HEK293 (cell line): ENCODE measurements around the gene PLEKHF1.

ENCODE experiments used
- CTCF ChIA-PET: fragments of 350-600 bp; formaldehyde crosslinking; extraction: SDS; loops from one replicate; lab custom pipeline; 2021; ENCODE audit warnings: antibody characterized with exemption; lab: Yijun Ruan, JAX
- POLR2A ChIA-PET: fragments of 300-600 bp; formaldehyde crosslinking; extraction: SDS; loops from one replicate; lab custom pipeline; 2020; ENCODE audit warnings: antibody characterized with exemption, inconsistent platforms; lab: Yijun Ruan, JAX
- H3K27ac ChIP-seq: fragments of 200-500 bp; sonication (Bioruptor generic); 2 replicates; pipeline ENCODE4 v1.5.1; 2014; ENCODE audit warnings: low read depth, low read length, control low read depth, inconsistent platforms; ENCODE audit errors: extremely low read depth
- H3K36me3 ChIP-seq, 2 experiments: fragments of 200-500 bp in 1 of 2; sonication (Bioruptor generic) in 1 of 2; 1 replicate in 1 of 2; 2 replicates in 1 of 2; pipeline ENCODE4 v1.5.1; 2014 to 2017; ENCODE audit warnings: inconsistent platforms in 2 of 2, low read length in 2 of 2; ENCODE audit not compliant: control insufficient read depth in 2 of 2, insufficient read depth in 1 of 2
- H3K4me1 ChIP-seq: fragments of 200-500 bp; sonication (Bioruptor generic); 2 replicates; pipeline ENCODE4 v1.5.1; 2014; ENCODE audit warnings: mild to moderate bottlenecking, low read length, inconsistent platforms; ENCODE audit not compliant: control insufficient read depth, insufficient read depth
- H3K4me3 ChIP-seq: 2 replicates; pipeline ENCODE4 v1.5.1; 2011; ENCODE audit warnings: low read depth, mild to moderate bottlenecking, control low read depth, low read length, moderate library complexity
- H3K9me3 ChIP-seq: fragments of 200-500 bp; sonication (Bioruptor generic); 2 replicates; pipeline ENCODE4 v1.5.1; 2014; ENCODE audit warnings: low read depth, low read length, inconsistent platforms; ENCODE audit not compliant: control insufficient read depth, insufficient read depth
- KLF8 ChIP-seq: fragments of 450-650 bp; formaldehyde crosslinking; IDR thresholded peaks from 2 replicates; pipeline ENCODE4 v1.5.1; 2016; ENCODE audit warnings: missing biosample characterization, missing genetic modification characterization
- RBAK ChIP-seq: fragments of 450-650 bp; formaldehyde crosslinking; IDR thresholded peaks from 2 replicates; pipeline ENCODE4 v1.5.1; 2016; ENCODE audit warnings: missing biosample characterization, missing genetic modification characterization
- SP7 ChIP-seq: fragments of 450-650 bp; formaldehyde crosslinking; IDR thresholded peaks from 2 replicates; pipeline ENCODE4 v1.5.1; 2016; ENCODE audit warnings: missing biosample characterization, missing genetic modification characterization
- TRIM28 ChIP-seq: IDR thresholded peaks from 2 replicates; pipeline ENCODE4 v1.6.1; 2011; ENCODE audit warnings: low read length, control low read depth, borderline replicate concordance
- ZBTB17 ChIP-seq: fragments of 450-650 bp; formaldehyde crosslinking; IDR thresholded peaks from 2 replicates; pipeline ENCODE4 v1.5.1; 2016; ENCODE audit warnings: missing biosample characterization, missing genetic modification characterization
- ZBTB21 ChIP-seq: fragments of 450-650 bp; formaldehyde crosslinking; IDR thresholded peaks from 2 replicates; pipeline ENCODE4 v1.5.1; 2017; ENCODE audit warnings: missing biosample characterization, missing genetic modification characterization
- ZBTB48 ChIP-seq: fragments of 450-650 bp; formaldehyde crosslinking; IDR thresholded peaks from 2 replicates; pipeline ENCODE4 v1.5.1; 2016; ENCODE audit warnings: missing biosample characterization, missing genetic modification characterization
- ZEB2 ChIP-seq: fragments of 450-650 bp; formaldehyde crosslinking; IDR thresholded peaks from 2 replicates; pipeline ENCODE4 v1.5.1; 2016; ENCODE audit warnings: missing biosample characterization, missing genetic modification characterization
- ZNF138 ChIP-seq: fragments of 450-650 bp; formaldehyde crosslinking; IDR thresholded peaks from 2 replicates; pipeline ENCODE4 v1.5.1; 2016; ENCODE audit warnings: missing biosample characterization, missing genetic modification characterization, borderline replicate concordance
- ZNF146 ChIP-seq: fragments of 450-650 bp; formaldehyde crosslinking; IDR thresholded peaks from 2 replicates; pipeline ENCODE4 v1.5.1; 2016; ENCODE audit warnings: missing biosample characterization, missing genetic modification characterization
- ZNF16 ChIP-seq: fragments of 450-650 bp; formaldehyde crosslinking; IDR thresholded peaks from 2 replicates; pipeline ENCODE4 v1.5.1; 2016; ENCODE audit warnings: low read depth, missing biosample characterization, missing genetic modification characterization
- ZNF2 ChIP-seq: fragments of 450-650 bp; formaldehyde crosslinking; IDR thresholded peaks from 2 replicates; pipeline ENCODE4 v1.5.1; 2016; ENCODE audit warnings: missing biosample characterization, missing genetic modification characterization
- ZNF214 ChIP-seq: fragments of 450-650 bp; formaldehyde crosslinking; IDR thresholded peaks from 2 replicates; pipeline ENCODE4 v1.5.1; 2017; ENCODE audit warnings: missing biosample characterization, mild to moderate bottlenecking, missing genetic modification characterization, borderline replicate concordance
- ZNF266 ChIP-seq: fragments of 450-650 bp; formaldehyde crosslinking; IDR thresholded peaks from 2 replicates; pipeline ENCODE4 v1.5.1; 2016; ENCODE audit warnings: missing biosample characterization, missing genetic modification characterization, low read depth
- ZNF274 ChIP-seq, 2 experiments: fragments of 200-500 bp in 1 of 2; fragments of 450-650 bp in 1 of 2; sonication (Bioruptor generic) in 1 of 2; formaldehyde crosslinking in 1 of 2; IDR thresholded peaks; 2 replicates each; pipeline versions ENCODE4 v1.5.1 to v1.6.1; 2014 to 2016; ENCODE audit warnings: borderline replicate concordance in 1 of 2, inconsistent platforms in 1 of 2, low read length in 1 of 2, missing biosample characterization in 1 of 2, missing genetic modification characterization in 1 of 2
- ZNF391 ChIP-seq: fragments of 450-650 bp; formaldehyde crosslinking; IDR thresholded peaks from 2 replicates; pipeline ENCODE4 v1.5.1; 2016; ENCODE audit warnings: low read depth, missing biosample characterization, missing genetic modification characterization, borderline replicate concordance
- ZNF473 ChIP-seq: fragments of 450-650 bp; formaldehyde crosslinking; IDR thresholded peaks from 2 replicates; pipeline ENCODE4 v1.5.1; 2017; ENCODE audit warnings: missing biosample characterization, missing genetic modification characterization
- ZNF555 ChIP-seq: fragments of 450-650 bp; formaldehyde crosslinking; conservative IDR thresholded peaks from 2 replicates; pipeline ENCODE4 v1.5.1; 2017; ENCODE audit warnings: missing biosample characterization, mild to moderate bottlenecking, missing genetic modification characterization, inconsistent platforms
- ZNF560 ChIP-seq: fragments of 450-650 bp; formaldehyde crosslinking; IDR thresholded peaks from 2 replicates; pipeline ENCODE4 v1.5.1; 2017; ENCODE audit warnings: missing biosample characterization, missing genetic modification characterization, borderline replicate concordance
- ZNF600 ChIP-seq: fragments of 450-650 bp; formaldehyde crosslinking; IDR thresholded peaks from 2 replicates; pipeline ENCODE4 v1.5.1; 2016; ENCODE audit warnings: missing biosample characterization, missing genetic modification characterization
- ZNF624 ChIP-seq: fragments of 450-650 bp; formaldehyde crosslinking; IDR thresholded peaks from 2 replicates; pipeline ENCODE4 v1.5.1; 2017; ENCODE audit warnings: missing biosample characterization, missing genetic modification characterization
- ZNF654 ChIP-seq: fragments of 450-650 bp; formaldehyde crosslinking; IDR thresholded peaks from 2 replicates; pipeline ENCODE4 v1.5.1; 2016; ENCODE audit warnings: low read depth, missing biosample characterization, missing genetic modification characterization
- ZNF670 ChIP-seq: fragments of 450-650 bp; formaldehyde crosslinking; IDR thresholded peaks from 2 replicates; pipeline ENCODE4 v1.5.1; 2016; ENCODE audit warnings: missing biosample characterization, missing genetic modification characterization, low read depth
- ZNF843 ChIP-seq: fragments of 450-650 bp; formaldehyde crosslinking; IDR thresholded peaks from 2 replicates; pipeline ENCODE4 v1.5.1; 2016; ENCODE audit warnings: missing biosample characterization, missing genetic modification characterization
- ZSCAN23 ChIP-seq: fragments of 450-650 bp; formaldehyde crosslinking; IDR thresholded peaks from 2 replicates; pipeline ENCODE4 v1.5.1; 2016; ENCODE audit warnings: missing biosample characterization, missing genetic modification characterization
- TF ChIP-seq, protein P1 (sequence below): fragments of 450-650 bp; formaldehyde crosslinking; IDR thresholded peaks from 2 replicates; pipeline ENCODE4 v1.5.1; 2016; ENCODE audit warnings: missing biosample characterization, missing genetic modification characterization
- TF ChIP-seq, protein P2 (sequence below): fragments of 450-650 bp; formaldehyde crosslinking; IDR thresholded peaks from 2 replicates; pipeline ENCODE4 v1.5.1; 2016; ENCODE audit warnings: missing biosample characterization, missing genetic modification characterization

PLEKHF1 gene

DNA sequence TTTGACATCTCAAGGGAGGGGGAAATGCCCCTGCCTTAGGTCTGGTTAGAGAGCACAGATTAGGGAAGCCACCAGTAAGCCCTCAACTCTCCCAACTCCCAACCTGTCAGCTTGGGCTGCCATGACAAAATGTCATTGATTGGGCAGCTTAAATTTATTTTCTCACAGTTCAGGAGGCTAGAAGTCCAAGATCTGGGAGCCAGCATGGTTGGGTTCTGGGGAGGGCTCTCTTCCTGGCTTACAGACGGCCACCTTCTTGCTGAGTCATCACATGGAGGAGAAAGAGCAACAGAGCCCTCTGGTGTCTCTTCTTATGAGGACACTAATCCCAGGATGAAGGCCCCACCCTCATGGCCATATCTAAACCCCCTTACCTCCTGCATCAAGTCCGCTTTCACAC lies 25.6 kb downstream of the PLEKHF1 start (continued):
- TF ChIP-seq, protein P1, sequence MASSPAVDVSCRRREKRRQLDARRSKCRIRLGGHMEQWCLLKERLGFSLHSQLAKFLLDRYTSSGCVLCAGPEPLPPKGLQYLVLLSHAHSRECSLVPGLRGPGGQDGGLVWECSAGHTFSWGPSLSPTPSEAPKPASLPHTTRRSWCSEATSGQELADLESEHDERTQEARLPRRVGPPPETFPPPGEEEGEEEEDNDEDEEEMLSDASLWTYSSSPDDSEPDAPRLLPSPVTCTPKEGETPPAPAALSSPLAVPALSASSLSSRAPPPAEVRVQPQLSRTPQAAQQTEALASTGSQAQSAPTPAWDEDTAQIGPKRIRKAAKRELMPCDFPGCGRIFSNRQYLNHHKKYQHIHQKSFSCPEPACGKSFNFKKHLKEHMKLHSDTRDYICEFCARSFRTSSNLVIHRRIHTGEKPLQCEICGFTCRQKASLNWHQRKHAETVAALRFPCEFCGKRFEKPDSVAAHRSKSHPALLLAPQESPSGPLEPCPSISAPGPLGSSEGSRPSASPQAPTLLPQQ (tag by site-specific recombination): no peak
- TF ChIP-seq ZEB2 (tag by site-specific recombination) (peak; percentile 37; the same call in 1 of the 2 replicates), SP7 (tag by site-specific recombination) (peak; percentile 54), ZNF2 (tag by site-specific recombination) (peak; percentile 67)
- TF ChIP-seq, all 188 proteins: peak for 30

DNA sequence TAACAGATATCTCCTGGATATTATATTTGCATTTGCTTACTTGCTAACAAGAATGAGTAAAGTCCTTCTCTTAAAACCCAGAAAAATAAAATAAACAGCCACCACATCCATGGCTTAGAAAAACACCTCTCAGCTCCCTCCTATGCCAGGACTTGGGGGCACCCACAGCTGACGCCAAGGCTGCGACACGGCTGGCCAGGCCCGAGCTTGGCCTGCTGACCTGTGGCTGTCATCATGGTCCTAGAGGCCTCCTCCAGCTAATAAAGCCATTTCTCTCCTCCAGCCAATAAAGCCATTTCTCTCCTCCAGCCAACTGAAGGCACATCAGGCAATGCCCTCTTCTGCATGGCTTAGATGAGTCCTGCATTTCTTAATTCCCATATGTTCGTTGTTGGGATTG lies 28.9 kb downstream of the PLEKHF1 start:
- H3K9me3 ChIP-seq: no peaks in the 10 kb centered on the region
- CTCF ChIA-PET: interaction anchor here (0.6 to 8.1 kb wide), 44 partner anchors 8 to 956 kb away, joined by 3 to 220 read pairs (median 4); partner anchors contain the start of genes C19orf12, PLEKHF1 and POP4
- no peaks in the 10 kb centered on the region for H3K4me1 ChIP-seq
- H3K27ac ChIP-seq: no peak overlapping the region
- no peak for TF ChIP-seq KLF8 (tag by site-specific recombination)
- no peak for TF ChIP-seq ZNF391 (tag by site-specific recombination)
- no peak for TF ChIP-seq ZNF555 (tag by site-specific recombination)
- TF ChIP-seq ZNF843 (tag by site-specific recombination): no peak
- no peak for TF ChIP-seq ZNF560 (tag by site-specific recombination)
- no peak for TF ChIP-seq ZNF624 (tag by site-specific recombination)
- TF ChIP-seq ZNF654 (tag by site-specific recombination): no peak
- no peak for TF ChIP-seq RBAK
- no peak for TF ChIP-seq ZNF146 (tag by site-specific recombination)
- TF ChIP-seq TRIM28: no peak
- no peak for TF ChIP-seq ZBTB21 (tag by site-specific recombination)
- TF ChIP-seq ZSCAN23 (tag by site-specific recombination): no peak
- no peak for TF ChIP-seq ZNF138 (tag by site-specific recombination)
- TF ChIP-seq, all 188 proteins: peak for 0
- Histone ChIP-seq H3K4me3 (no peak overlapping the region), H3K36me3 (no peaks in the 10 kb centered on the region; a peak in 1 of 3 replicates)
- POLR2A ChIA-PET: interaction anchor here (1.3 to 1.6 kb wide), 2 partner anchors 22 to 84 kb away, joined by 6 to 8 read pairs; no protein-coding TSS in a partner anchor

DNA sequence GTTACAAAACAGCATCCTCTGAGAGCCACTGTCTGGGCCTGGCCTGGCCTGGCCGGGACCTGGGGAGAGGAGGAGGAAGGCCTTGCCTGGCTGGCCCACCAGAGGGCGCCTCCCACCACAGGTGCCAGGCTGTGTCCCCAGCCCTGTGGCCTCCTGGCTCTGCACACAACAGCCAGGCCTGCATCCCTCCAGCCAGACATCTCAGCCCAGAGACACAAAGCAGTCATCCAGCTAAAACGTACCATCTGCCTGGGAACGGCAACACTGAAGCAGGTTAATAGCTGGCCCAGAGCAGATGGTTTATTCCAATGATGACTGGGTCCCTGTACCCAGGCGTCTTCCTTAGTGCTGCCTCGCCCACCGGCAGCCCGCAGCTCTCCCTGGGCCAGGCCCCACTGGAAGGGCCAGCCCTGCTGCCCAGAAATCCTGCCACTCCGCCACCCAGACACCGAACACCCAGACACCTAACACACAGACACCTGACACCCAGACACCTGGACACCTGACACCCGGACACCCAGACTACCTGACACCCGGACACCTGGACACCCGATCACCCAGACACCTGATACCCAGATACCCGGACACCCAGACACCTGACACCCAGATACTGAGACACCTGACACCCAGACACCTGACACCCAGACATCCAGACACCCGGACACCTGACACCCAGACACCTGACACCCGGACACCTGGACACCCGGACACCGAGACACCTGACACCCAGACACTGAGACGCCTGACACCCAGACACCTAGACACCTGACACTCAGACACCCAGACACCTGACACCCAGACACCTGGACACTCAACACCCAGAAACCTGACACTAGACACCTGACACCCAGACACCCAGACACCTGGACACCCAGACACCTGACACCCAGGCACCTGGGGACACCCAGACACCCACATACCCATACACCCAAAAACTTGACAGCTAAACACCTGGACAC lies 29.7 kb downstream of the PLEKHF1 start:
- ChIA-PET CTCF (interaction anchor here (0.5 to 8.1 kb wide), 48 partner anchors 9 to 974 kb away, joined by 3 to 220 read pairs (median 4); partner anchors contain the start of genes C19orf12, PLEKHF1 and POP4), POLR2A (interaction anchor here (1.3 to 1.6 kb wide), 2 partner anchors 22 to 85 kb away, joined by 6 to 8 read pairs; no protein-coding TSS in a partner anchor)
- Histone ChIP-seq H3K9me3 (no peaks in the 10 kb centered on the region), H3K27ac (no peak overlapping the region), H3K4me3 (no peak overlapping the region), H3K4me1 (no peaks in the 10 kb centered on the region), H3K36me3 (no peaks in the 10 kb centered on the region; a peak in 1 of 3 replicates)
- TF ChIP-seq ZNF16 (tag by site-specific recombination) (no peak), ZNF473 (no peak), ZNF670 (tag by site-specific recombination) (0 out of 2 replicates have a peak, but pooled peaks have one; percentile 37), ZNF274 (IDR thresholded peaks at IDR 0.05; ENCODE audit: low read length) (no peak), ZNF274 (tag by site-specific recombination; IDR thresholded peaks at IDR 0.05; ENCODE audit: borderline replicate concordance) (no peak), ZBTB17 (tag by site-specific recombination) (peak; percentile 99), SP7 (tag by site-specific recombination) (0 out of 2 replicates have a peak, but pooled peaks have one; percentile 23), ZNF654 (tag by site-specific recombination) (peak; percentile 89), ZNF214 (tag by site-specific recombination) (no peak; the same call in 1 of the 2 replicates), ZNF266 (no peak; the same call in 1 of the 2 replicates), ZBTB48 (tag by site-specific recombination) (no peak), RBAK (no peak), ZNF600 (tag by site-specific recombination) (peak; percentile 56)
- TF ChIP-seq, protein P2, sequence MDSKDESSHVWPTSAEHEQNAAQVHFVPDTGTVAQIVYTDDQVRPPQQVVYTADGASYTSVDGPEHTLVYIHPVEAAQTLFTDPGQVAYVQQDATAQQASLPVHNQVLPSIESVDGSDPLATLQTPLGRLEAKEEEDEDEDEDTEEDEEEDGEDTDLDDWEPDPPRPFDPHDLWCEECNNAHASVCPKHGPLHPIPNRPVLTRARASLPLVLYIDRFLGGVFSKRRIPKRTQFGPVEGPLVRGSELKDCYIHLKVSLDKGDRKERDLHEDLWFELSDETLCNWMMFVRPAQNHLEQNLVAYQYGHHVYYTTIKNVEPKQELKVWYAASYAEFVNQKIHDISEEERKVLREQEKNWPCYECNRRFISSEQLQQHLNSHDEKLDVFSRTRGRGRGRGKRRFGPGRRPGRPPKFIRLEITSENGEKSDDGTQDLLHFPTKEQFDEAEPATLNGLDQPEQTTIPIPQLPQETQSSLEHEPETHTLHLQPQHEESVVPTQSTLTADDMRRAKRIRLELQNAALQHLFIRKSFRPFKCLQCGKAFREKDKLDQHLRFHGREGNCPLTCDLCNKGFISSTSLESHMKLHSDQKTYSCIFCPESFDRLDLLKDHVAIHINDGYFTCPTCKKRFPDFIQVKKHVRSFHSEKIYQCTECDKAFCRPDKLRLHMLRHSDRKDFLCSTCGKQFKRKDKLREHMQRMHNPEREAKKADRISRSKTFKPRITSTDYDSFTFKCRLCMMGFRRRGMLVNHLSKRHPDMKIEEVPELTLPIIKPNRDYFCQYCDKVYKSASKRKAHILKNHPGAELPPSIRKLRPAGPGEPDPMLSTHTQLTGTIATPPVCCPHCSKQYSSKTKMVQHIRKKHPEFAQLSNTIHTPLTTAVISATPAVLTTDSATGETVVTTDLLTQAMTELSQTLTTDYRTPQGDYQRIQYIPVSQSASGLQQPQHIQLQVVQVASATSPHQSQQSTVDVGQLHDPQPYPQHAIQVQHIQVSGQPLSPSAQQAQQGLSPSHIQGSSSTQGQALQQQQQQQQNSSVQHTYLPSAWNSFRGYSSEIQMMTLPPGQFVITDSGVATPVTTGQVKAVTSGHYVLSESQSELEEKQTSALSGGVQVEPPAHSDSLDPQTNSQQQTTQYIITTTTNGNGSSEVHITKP: peak; percentile 67
